22Rv1 (cell line): ENCODE measurements around the gene RNU6-9.

ENCODE experiments used
- CTCF ChIP-seq: fragments of 450-650 bp; IDR thresholded peaks from 2 replicates; pipeline ENCODE4 v1.5.1; 2017; ENCODE audit warnings: mild to moderate bottlenecking
- ZFX ChIP-seq: fragments of 450-650 bp; IDR thresholded peaks from 2 replicates; pipeline ENCODE4 v1.6.1; 2017; ENCODE audit warnings: antibody characterized with exemption, borderline replicate concordance

- no peak for TF ChIP-seq CTCF
- TF ChIP-seq ZFX: no peak
These were observed 45.1 kb downstream of the RNU6-9 start for GRCh38 chr19:938233-938923.
